ENCODE data around the gene IGFALS.

IGFALS gene

DNA sequence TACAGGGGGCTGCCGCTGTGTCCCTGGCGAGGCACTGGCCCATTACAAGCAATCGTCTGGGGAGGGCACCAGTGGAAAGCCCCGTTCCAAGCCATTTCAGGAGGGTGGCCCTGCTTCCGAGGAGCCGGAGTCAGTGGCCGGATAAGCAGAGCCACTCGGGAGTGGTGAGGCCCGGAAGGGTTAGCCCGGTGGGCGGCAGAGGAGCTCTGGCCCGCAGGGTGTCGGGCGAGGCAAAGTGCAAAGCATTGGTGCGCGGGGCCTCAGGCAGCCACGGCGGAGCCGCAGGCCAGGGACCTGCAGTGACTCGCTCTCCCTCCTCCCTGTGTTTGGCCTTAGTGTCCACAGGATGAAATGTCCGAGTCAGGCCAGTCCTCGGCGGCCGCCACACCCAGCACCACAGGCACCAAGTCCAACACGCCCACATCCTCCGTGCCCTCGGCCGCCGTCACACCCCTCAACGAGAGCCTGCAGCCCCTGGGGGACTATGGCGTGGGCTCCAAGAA is 46.8 kb downstream of the IGFALS start:
- TF ChIP-seq GATA2 (IDR thresholded peaks at IDR 0.05; ENCODE audit: low read depth, low read length) (no peak), GATA3 (IDR thresholded peaks at IDR 0.05; ENCODE audit: low read depth, low read length) (no peak)

- TF ChIP-seq GATA3 (IDR thresholded peaks at IDR 0.05; ENCODE audit: low read depth, low read length) (no peak), GATA2 (IDR thresholded peaks at IDR 0.05; ENCODE audit: low read depth, low read length) (no peak)
Observed at GRCh38 chr16:1745900-1746692, 47.4 kb downstream of the IGFALS start.

GRCh38 chr16:1745181-1745899 is 48.2 kb downstream of the IGFALS start:
- TF ChIP-seq GATA2 (IDR thresholded peaks at IDR 0.05; ENCODE audit: low read depth, low read length) (no peak), GATA3 (IDR thresholded peaks at IDR 0.05; ENCODE audit: low read depth, low read length) (no peak)

- TF ChIP-seq GATA2 (IDR thresholded peaks at IDR 0.05; ENCODE audit: low read depth, low read length) (no peak), GATA3 (IDR thresholded peaks at IDR 0.05; ENCODE audit: low read depth, low read length) (no peak)
Observed at GRCh38 chr16:1744338-1744840, 49.1 kb downstream of the IGFALS start.

- TF ChIP-seq GATA3 (IDR thresholded peaks at IDR 0.05; ENCODE audit: low read depth, low read length): no peak
- no peak for TF ChIP-seq GATA2 (IDR thresholded peaks at IDR 0.05; ENCODE audit: low read depth, low read length)
Observed at GRCh38 chr16:1743376-1744337, 49.8 kb downstream of the IGFALS start.

- TF ChIP-seq GATA3 (IDR thresholded peaks at IDR 0.05; ENCODE audit: low read depth, low read length) (no peak), GATA2 (IDR thresholded peaks at IDR 0.05; ENCODE audit: low read depth, low read length) (no peak)
Observed at GRCh38 chr16:1741553-1742165, 51.8 kb downstream of the IGFALS start.

GRCh38 chr16:1740781-1741490 is 52.6 kb downstream of the IGFALS start:
- TF ChIP-seq GATA2 (IDR thresholded peaks at IDR 0.05; ENCODE audit: low read depth, low read length) (no peak), GATA3 (IDR thresholded peaks at IDR 0.05; ENCODE audit: low read depth, low read length) (no peak)
